GM19452 (cell line): Measurements from ENCODE around the gene RITA1.
"Not testable (repeated sequence)": the region's sequence is repeated elsewhere in the genome, so short reads cannot be mapped to it uniquely, and the experiment has no call there.

Source experiments
- ATAC-seq: cut with Tn5 transposase; IDR thresholded peaks from one replicate; pipeline ENCODE4 v1.9.1; 2021; ENCODE audit not compliant: unreplicated experiment

RITA1 gene, protein sequence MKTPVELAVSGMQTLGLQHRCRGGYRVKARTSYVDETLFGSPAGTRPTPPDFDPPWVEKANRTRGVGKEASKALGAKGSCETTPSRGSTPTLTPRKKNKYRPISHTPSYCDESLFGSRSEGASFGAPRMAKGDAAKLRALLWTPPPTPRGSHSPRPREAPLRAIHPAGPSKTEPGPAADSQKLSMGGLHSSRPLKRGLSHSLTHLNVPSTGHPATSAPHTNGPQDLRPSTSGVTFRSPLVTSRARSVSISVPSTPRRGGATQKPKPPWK

DNA sequence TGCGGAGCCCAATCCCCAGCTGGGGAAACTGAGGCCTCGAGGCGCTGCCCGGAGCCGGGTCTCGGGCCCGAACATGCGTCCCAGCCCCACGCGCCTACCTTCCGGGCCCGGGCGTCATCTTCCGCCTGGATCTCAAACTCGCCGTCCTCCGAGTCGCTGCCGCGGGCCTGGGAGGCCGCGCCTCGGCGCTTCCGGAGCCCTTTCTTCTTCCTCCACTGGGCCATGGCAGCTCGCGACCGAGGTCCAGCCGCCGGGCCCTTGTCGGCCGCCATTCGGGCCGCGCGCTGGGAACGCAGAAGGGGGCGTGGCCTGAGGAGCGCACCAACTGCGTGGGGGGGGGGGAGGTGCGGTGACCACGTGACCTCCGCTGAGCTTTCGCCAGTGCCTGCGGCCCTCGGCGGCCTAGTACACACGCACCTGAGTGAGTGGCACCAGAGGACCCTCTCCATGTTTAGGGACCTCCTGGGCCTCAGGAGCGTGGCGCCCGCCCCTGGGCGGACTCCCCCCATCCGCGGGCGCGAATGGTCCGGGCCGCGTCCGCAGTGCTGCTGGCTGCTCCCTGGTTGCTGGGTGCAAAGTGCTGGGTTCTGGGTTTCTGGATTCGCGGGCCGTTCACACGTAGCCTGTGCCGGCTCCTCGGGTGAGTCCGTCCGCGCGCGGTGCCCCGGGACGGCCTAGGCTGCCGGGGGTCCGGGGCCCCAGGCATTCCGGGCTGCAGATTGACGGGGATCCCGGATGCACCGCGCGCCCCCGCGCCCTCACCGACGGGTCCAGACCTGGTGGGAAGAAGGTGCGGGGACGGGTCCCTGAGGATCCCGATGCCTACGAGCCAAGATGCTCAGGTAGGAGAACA, at the start of gene RITA1, which contains the start of gene DDX54:
Gene RITA1 (plus strand): TSS at position 542 of the 853 bp plus-strand sequence. CDS start 1,026 bp downstream, outside the sequence.
Gene DDX54 (minus strand): TSS at position 299 of the 853 bp plus-strand sequence. CDS start 27 bp downstream, at position 272.
- ATAC-seq = peak; percentile 44

DNA sequence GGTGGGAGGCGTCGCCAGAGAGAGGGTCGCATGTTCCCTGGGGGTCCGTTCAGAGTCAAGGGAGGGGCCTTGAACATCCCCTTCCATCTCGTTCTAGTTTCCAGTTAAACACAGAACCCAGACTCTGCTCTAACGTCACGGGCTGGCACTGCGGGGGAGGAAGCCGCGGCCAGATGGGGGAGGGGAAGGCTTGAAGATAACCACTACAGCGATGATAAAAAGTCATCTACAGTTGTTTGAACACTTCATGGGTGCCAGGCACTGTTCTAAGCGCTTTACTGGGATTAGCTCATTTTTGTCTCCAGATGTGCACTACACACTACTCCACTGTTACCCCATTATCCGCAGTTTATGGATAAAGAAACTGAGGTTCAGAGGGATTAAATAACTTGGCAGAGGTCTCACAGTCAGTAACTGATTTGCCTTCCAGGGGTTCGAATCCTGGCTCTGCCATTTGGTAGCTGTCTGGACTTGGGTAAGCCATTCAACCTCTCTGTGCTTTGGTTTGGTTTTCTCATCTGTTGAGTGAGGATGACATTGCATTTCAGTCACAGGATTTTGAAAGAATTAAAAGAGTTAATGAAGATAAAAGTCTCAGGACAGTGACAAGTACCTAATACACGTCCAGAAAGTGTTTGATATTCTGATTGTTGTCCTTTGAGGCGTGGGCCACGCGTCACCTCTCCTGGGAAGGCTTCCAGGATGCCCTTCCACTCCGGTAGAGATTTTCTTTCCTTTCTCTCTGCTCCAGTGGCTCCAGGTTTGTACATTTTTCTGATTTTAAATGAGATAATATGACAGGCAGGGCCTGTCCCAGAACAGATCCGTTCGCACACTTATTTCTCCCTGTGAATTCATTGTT, 49.2 kb upstream of the RITA1 start:
- ATAC-seq = no peak

DNA sequence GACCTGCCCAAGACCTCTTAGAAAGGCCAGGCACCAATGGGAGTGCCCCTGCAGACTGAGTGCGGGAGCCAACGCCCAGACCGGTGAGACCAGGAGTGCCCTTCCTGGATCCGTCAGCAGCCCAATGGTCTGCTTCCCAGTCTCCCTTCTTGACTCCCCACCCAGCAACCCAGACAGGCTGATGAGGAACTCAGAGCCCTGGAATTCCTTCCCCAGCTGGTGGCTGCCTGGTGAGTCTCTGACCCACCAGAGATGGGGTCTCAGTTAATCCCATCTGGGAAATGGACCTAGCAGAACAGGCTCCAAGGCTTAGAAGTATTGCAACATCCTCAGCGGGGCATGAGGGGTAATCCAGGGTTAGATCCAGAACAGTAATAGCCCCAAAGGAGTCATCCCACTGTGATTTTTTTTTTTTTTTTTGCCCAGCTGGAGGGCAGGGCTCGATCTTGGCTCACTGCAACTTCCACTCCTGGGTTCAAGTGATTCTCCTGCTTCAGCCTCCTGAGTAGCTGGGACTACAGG, 48.5 kb upstream of the RITA1 start:
- ATAC-seq = no peak

DNA sequence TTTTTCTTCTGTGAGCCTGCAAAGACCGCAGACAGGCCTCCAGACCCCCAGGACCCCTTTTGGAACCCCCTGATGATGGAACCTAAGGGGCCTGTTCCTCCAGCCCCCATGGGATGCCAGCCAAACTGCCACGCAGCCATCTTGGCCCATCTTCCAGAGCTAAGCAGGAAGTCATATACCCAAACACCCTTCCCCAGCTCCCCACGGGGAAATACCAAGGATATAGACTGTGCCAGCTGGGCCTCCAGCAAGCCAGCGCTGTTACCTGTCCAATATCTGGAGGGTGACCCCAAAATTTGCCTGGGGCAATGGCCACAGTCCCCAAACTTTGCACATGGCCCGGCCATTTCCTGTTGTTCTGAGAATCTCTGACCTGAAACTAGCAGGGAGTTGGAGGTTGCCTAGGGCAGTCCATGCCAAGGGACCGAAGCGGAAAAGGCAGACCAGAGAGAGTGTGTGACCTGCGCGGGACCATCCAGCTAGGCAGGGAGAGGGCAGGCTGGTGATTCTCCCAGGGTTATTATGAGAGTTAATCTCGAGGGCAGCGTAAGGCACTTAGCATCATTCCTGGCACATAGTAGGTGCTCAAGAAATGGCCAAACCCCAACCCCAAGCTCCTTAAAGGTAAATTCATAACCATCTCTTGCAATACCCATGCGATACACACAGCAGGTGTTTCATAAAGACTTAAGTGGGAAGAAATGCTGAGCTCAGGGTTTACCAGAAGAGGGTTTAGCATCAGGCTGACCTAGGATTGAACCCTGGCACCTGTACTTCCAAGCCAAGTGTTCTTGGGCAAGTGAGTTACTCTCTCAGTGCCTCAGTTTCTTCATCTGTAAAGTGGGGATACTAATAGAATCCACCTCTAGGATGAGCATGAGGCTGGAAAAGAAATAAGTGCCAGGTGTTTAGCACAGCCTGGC, 47.4 kb upstream of the RITA1 start:
- ATAC-seq = no peak

DNA sequence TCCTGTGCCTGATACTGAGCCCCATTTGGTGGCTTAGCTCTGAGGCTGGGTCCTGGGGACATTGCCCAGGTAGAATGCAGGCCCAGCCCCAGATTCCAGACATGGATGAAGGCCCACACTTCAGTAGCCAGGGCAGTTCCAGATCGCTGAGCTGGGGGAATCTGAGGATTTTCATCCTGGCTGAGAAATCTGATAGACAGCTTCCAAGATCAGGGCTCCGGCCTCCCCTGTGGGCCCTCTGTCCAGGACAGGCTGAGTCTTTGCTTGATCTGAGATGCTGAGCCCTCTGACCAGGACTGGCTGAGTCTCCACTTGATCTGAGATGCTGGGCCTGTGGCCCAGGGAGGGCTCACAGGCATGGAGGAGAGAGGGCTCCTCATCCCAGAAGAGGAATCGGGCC, 46.7 kb upstream of the RITA1 start:
- no peak for ATAC-seq

DNA sequence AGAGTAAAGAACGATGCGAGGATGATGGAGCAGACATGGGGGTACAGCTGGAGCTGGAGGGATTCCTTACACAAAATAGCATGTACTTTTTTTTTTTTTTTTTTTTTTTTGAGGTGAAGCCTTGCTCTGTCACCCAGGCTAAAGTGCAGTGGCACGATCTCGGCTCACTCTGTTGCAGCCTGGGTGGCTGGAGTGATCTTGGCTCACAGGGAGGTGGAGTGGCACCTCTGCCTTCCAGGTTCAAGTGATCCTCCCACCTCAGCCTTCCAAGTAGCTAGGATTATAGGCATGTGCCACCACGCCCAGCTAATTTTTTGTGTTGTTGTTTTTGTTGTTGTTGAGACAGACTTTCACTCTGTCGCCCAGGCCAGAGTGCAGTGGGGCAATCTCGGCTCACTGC, 44.8 kb upstream of the RITA1 start:
- ATAC-seq = no peak

DNA sequence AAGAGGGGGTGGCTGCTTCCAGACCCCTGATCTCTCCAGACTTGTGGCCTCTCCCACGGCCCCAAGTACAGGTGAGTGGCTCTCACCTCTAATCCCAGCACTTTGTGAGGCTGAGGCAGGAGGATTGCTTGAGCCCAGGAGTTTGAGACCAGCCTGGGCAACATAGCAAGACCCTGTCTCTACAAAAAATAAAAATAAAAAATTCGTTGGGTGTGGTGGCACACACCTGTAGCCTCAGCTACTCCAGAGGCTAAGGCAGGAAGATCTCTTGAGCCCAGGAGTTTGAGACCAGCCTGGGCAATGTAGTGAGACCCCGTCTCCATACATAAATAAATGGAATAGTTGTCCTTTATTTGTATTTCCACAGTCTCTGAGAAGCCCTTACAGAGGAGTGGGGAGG, 43.8 kb upstream of the RITA1 start:
- ATAC-seq = not testable (repeated sequence)

DNA sequence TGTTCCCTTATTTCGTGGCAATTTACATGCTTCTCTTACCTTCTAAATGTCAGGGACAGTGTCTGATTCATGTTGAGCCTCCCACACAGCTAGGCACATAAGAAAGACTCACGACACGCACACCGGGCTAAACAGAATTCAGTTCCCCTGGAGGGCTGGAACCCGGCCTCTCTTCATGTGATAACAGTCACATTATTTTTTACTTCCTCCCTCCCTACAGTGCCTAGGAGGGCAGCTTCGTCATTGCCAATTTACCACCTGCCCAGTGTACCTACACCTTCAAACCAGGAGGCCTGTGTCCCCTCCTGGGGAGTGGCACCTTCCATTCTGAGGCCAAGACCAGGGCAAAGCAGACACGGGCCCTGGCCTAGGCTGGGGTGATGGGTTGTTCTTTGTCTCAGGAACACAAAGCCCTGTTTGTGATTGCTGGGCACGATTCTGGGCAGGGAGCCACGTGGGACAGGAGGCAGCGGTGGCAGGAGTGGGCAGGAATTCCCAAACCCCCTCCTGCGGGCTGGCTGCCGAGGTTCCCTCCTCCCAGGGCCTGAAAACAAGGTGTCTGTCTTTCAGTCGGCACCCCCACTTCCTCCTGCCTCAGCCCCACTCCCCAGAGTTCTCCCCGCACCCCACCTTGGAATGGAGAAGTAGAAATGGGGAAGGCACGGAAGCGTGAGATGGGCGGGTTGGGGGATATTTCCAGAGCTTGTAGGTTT, 43.2 kb upstream of the RITA1 start:
- no peak for ATAC-seq

DNA sequence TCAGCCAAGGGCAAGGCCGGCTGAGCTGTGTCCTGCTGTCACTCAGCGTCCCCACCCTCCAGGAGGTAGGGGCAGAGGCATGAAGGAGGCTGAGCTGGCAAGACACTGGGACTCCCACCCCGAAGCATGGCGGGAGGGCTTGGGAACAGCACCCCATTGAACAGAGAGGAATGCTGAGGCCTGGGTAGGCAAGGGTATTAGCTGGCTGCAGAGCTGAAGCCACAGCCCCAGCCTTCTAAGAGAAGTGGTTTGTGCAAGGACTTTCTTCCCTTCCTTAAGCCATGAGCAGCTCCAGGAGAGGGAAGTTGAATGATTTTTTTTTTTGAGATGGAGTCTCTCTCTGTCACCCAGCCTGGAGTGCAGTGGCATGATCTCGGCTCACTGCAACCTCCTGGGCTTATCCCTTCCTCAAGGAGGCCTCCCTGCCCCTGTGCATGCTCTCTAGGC, 42.6 kb upstream of the RITA1 start:
- ATAC-seq = no peak

DNA sequence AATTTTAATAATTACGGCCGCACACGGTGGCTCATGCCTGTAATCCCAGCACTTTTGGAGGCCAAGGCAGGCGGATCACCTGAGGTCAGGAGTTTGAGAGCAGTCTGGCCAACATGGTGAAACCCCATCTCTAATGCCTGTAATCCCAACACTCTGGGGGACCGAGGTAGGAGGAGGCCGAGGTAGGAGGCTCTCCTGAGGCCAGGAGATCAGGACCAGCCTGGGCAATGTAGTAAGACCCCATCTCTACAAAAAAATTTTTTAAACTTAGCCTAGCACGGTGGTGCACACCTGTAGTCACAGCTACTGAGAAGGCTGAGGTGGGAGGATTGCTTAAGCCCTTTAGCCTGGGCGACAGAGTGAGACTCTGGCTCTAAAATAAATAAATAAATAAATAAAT, 41.6 kb upstream of the RITA1 start:
- ATAC-seq = no peak

DNA sequence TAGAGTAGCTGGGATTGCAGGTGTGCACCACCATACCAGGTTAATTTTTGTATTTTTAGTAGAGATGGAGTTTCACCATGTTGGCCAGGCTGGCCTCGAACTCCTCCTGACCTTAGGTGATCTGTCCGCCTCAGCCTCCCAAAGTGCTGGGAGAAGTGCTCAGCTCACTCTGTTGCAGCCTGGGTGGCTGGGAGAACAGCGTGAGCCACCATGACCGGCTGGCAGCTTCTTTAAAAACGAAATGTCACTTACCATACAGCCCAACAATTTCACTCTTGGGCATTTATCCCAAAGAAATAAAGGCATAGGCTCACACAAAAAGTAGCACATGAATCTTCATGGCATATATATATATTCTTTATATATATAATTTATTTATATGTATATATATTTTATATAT, 40.7 kb upstream of the RITA1 start:
- ATAC-seq = no peak

DNA sequence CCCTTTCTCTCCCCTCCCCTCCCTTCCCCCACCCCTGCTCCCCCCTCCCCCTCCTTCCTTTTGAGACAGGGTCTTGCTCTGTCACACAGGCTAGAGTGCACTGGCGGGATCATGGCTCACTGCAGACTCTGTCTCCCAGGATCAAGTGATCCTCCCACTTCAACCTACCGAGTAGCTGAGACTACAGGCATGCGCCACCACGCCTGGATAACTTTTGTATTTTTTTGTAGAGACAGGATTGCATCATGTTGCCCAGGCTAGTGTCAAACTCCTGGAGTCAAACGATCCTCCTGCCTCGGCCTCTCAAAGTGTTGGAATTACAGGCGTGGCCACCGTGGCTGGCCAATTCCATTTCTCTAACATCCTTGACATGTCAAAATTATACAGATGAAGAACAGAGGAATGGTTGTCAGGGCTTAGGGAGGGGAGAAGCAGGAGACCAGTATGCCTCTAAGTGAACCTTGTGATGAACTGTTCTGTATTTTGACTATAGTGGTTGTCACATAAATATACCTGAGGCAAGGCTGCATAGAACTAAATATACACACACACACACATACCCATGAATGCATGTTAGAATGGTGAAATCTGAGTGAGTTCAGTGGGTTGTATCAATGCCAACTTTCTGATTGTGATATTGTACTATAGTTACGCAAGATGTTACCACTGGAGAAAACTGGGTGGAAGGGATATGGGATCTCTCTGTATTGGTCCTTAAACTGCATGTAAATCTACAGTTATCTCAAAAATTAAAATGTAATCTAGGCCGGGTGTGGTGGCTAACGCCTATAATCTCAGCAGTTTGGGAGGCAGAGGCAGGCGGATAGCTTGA, 39.6 kb upstream of the RITA1 start:
- ATAC-seq = no peak

DNA sequence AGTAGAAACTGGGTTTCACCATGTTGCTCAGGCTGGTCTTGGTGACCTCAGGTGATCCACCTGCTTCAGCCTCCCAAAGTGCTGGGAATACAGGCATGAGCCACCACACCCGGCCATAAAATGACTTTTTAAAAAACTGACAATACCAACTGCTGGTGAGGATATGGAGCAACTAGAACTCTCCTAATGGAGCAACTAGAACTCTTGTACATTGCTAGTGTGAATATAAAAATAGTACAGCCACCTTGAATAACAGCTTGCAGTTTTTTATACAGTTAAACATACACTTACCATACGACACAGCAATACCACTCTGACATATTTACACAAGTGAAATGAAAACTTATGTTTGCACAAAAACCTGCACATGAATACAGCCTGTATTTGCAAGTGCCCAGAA, 38.5 kb upstream of the RITA1 start:
- ATAC-seq = no peak

DNA sequence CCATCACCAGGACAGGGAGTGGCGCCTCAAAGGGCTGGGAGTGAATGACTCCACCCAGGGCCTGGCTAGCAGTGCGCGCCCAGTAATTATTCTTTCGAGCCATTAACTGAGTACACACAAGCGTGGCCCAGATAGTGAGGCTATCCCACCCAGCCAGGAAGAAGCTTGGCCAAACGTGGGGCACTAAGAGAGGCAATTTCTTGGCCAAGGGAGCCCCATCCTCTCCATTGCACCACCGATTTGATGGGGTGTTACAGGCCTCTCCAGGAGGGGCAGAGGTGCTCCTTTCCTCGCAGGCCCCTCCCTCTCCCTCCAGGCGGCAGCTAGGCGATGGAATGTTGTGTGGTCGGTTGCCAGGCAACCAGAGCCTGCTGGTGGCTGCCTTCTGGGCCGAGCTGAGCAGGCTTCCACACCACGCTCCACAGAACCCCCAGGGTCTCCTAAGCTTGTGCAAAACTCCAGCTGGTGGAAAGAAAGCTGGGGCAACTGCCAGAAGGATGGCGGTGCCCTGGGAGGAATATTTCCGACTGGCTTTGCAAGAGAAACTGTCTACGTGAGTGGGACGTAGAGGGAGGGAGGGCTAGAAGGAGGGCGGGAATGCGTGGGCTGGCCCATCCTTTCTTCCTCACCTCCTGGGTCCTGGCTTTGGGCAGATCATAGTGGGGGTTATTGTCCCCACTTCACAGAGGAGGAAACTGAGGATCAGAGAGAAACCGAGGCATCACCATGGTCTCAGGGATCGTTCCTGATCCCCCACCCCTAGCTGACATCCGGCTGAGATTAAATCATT, 36.0 kb upstream of the RITA1 start, which contains the start of gene CFAP73:
Gene CFAP73 (plus strand): TSS at position 364 of the 790 bp plus-strand sequence. CDS start 134 bp downstream, at position 498.
- ATAC-seq = no peak

DNA sequence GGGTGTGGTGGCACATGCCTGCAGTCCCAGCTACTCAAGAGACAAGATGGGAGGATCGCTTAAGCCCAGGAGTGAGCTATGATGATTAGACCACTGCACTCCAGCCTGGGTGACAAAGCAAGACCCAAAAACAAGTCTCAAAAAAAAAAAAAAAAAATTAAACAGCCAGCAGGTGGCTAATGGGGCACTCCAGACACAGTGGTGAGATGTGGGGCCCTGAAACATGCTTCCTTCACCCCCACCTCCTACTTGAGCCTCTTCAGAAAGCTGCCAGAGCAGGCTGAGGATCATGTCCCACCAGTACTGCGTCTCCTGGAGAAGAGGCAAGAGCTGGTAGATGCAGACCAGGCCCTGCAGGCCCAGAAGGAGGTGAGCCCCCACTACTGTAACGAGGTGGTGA, 33.9 kb upstream of the RITA1 start:
- ATAC-seq = no peak

DNA sequence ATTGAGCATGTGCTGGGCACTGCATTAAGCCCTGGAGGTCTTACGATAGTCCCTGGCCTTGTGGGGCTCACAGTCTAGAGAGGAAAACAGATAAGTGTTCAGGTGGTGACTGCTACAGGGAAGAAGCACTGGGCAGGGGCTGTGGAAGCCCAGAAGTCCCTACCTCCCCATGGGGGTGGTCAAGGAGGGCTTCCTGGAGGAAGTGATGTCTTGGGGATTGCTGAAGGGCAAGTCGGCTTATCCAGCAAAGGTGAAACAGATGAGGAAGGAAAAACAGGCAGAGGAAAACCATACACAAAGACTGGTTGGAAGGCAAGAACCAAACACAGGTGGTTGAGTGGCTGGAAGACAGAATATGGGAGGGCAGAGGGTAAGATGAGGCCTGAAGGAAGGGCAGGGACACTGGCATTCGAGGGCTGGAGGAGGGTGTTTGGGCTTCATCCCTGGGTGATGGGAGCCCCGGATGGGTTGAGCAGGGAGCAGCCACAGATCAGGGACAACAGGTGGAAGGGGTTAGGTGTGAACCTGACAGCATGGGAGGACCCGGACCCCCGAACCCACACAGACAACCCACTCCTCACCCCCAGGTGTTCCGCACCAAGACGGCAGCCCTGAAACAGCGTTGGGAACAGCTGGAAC, 33.2 kb upstream of the RITA1 start:
- ATAC-seq = no peak
